GM18870 (cell line): ENCODE measurements around the gene GOLGA6B.
"Not testable (repeated sequence)": the region's sequence is repeated elsewhere in the genome, so short reads cannot be mapped to it uniquely, and the experiment has no call there.

Source experiments
- ATAC-seq: cut with Tn5 transposase; IDR thresholded peaks from one replicate; pipeline ENCODE4 v1.9.1; 2021; ENCODE audit warnings: moderate library complexity; ENCODE audit not compliant: unreplicated experiment

GOLGA6B gene

GRCh38 chr15:72665706-72666105 lies 11.2 kb downstream of the GOLGA6B start:
- not testable (repeated sequence) for ATAC-seq

- not testable (repeated sequence) for ATAC-seq
These were observed 15.3 kb downstream of the GOLGA6B start for GRCh38 chr15:72669803-72670202.

- peak; percentile 58 for ATAC-seq
These were observed 16.3 kb downstream of the GOLGA6B start for GRCh38 chr15:72670656-72671352.

GRCh38 chr15:72671525-72671924 lies 17.0 kb downstream of the GOLGA6B start:
- ATAC-seq = no peak

GRCh38 chr15:72676838-72677237 lies 22.3 kb downstream of the GOLGA6B start:
- ATAC-seq = no peak

GRCh38 chr15:72680931-72681330 lies 26.4 kb downstream of the GOLGA6B start:
- no peak for ATAC-seq

- ATAC-seq = no peak
These were observed 28.3 kb downstream of the GOLGA6B start for GRCh38 chr15:72682772-72683171.

GRCh38 chr15:72685301-72685924 lies 30.9 kb downstream of the GOLGA6B start:
- ATAC-seq = no peak

- ATAC-seq = peak; percentile 73
These were observed 31.7 kb downstream of the GOLGA6B start, which contains the start of the genes BBS4 and HIGD2B for GRCh38 chr15:72685925-72686794. BBS4 (plus strand) TSS chr15:72686207; CDS start chr15:72686228, 21 bp downstream. HIGD2B (minus strand) TSS chr15:72686182; CDS start chr15:72676374, 9,808 bp downstream.

GRCh38 chr15:72688697-72689096 lies 34.2 kb downstream of the GOLGA6B start:
- ATAC-seq = no peak

GRCh38 chr15:72690938-72691337 lies 36.4 kb downstream of the GOLGA6B start:
- no peak for ATAC-seq

- ATAC-seq = no peak
These were observed 44.4 kb downstream of the GOLGA6B start for GRCh38 chr15:72698938-72699337.

GRCh38 chr15:72700076-72700475 lies 45.6 kb downstream of the GOLGA6B start:
- ATAC-seq = no peak

GRCh38 chr15:72706266-72706665 lies 51.8 kb downstream of the GOLGA6B start:
- ATAC-seq = no peak

GRCh38 chr15:72708551-72709303 lies 54.2 kb downstream of the GOLGA6B start:
- ATAC-seq = not testable (repeated sequence)
